IPS-15b (cell line): ENCODE data around the gene CCDC47.
A peak's percentile ranks its signal among the peaks of the same experiment; 100 is the strongest.

Experiments
- H3K27me3 ChIP-seq: one replicate; pipeline ENCODE4 v1.6.1; 2013; ENCODE audit warnings: low read length; ENCODE audit not compliant: control insufficient read depth, insufficient read depth
- H3K36me3 ChIP-seq: one replicate; pipeline ENCODE4 v1.6.1; 2013; ENCODE audit warnings: low read length; ENCODE audit not compliant: control insufficient read depth, insufficient read depth
- H3K4me1 ChIP-seq: one replicate; pipeline ENCODE4 v1.6.1; 2013; ENCODE audit warnings: mild to moderate bottlenecking, low read length; ENCODE audit not compliant: control insufficient read depth, insufficient read depth
- H3K4me3 ChIP-seq: one replicate; pipeline ENCODE4 v1.5.1; 2013; ENCODE audit warnings: low read depth, low read length
- H3K9ac ChIP-seq: one replicate; pipeline ENCODE4 v1.6.1; 2013; ENCODE audit warnings: low read depth, mild to moderate bottlenecking, low read length
- H3K9me3 ChIP-seq: one replicate; pipeline ENCODE4 v1.6.1; 2013; ENCODE audit warnings: mild to moderate bottlenecking, low read length; ENCODE audit not compliant: control insufficient read depth, insufficient read depth

CCDC47 gene

DNA sequence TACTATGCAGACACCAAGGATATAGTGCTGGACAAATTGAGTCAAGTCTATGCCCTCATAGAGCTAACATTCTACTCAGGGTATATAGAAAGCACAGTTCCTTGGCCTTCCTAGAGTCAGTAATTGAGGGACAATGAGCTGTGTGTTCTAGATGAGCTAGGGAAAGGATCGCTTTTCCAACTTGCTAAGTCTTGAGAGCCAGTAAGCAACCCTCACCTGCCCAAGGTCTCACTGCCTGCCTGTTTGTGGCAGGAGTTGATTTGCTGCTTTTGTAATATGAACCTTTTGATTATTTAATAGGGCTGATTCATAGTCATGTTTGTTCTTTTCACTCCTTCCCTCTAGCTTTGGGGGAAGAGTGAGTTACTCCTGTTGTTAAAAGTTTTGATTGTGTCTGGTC is 7.1 kb upstream of the CCDC47 start:
- no peaks in the 10 kb centered on the region for H3K4me1 ChIP-seq
- no peak overlapping the region for H3K9ac ChIP-seq
- H3K36me3 ChIP-seq: no peaks in the 10 kb centered on the region

DNA sequence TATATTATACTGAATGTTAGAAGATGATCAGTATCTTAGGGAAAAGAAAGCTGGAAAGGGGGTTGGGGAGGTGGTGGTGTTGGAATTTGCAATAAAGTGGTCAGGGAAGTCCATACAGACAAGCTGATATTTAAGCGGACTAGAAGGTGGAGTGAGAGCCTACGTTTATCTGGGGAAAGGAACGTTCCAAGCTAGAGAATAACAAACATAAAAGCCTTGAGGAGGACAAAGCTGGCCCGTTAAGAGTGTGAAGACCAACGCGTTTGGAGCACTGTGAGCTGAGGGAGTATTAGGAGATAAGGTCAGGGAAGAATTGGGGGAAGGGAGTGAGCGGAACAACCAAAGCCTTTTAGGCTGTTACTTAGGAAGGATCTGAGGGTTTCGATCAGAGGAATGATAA is 2.0 kb upstream of the CCDC47 start:
- Histone ChIP-seq H3K9ac (peak overlapping the region; percentile 19), H3K36me3 (no peaks in the 10 kb centered on the region), H3K4me1 (no peaks in the 10 kb centered on the region), H3K9me3 (no peaks in the 10 kb centered on the region), H3K27me3 (no peaks in the 10 kb centered on the region), H3K4me3 (peak overlapping the region; percentile 91)

More for the DNA sequence above, 7.1 kb upstream of the CCDC47 start:
- no peaks in the 10 kb centered on the region for H3K9me3 ChIP-seq
- no peak overlapping the region for H3K4me3 ChIP-seq
- no peaks in the 10 kb centered on the region for H3K27me3 ChIP-seq

DNA sequence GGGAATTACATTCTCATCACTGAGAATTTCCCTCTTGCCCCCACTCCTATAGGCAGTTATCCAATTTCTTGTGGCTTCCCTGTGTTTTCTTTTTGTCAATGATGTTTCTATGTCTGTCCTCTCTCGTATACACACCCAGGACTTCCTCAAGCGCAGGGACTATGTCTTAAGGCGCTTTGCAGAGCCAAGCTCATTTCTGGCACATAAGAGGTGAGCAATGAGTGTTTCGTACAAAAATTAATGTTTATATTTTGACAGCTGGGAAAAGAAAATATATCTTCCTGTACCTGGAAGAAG is 1.5 kb upstream of the CCDC47 start:
- no peaks in the 10 kb centered on the region for H3K9me3 ChIP-seq
- no peaks in the 10 kb centered on the region for H3K36me3 ChIP-seq
- H3K27me3 ChIP-seq: no peaks in the 10 kb centered on the region
- peak overlapping the region; percentile 89 for H3K9ac ChIP-seq
- peak overlapping the region; percentile 91 for H3K4me3 ChIP-seq
- no peaks in the 10 kb centered on the region for H3K4me1 ChIP-seq

DNA sequence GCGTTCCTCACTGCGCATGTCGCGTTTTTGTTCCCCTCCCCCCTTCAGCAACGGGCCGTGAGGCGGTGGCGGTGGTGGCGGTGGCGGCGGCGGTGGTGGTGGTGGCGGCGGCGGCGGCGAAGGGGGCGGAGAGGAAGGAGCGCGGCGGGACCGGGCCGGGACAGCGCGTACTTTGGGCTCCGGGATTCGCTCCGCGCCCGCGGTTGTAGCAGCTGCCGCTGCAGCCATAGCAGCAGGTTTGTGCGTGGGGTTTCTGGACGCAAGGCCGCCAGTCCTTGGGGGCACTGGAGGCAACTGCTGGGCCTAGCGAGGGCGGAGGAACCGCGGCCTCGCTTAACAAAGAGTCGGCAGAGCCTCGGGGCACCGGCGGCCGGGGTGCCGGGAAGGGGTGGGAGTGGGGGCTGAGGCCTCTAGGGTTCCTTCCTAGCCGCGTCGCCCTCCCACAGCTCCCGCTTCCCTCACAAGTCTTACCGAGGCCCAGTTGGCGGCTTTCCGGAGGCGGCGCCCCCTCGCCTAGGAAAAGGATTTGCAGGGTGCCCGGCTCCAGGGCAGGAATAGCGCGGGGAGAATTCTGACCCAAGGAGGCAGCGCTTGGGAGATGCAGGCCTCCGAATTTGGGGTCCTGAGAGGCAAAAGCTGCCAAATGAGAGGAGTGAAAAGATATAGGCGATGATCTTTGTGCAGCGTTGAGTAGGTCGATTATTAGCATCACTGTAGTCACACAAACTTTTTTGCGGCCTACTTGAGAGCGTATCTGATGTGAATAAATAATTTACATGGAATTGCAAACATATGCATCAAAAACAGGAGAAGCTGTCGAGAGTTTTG is 958 bp upstream of the CCDC47 start, which contains the start of gene DDX42:
DDX42 (plus strand) TSS at position 30 of the 828 bp plus-strand sequence. CDS start 12,880 bp downstream, outside the sequence.
- Histone ChIP-seq H3K9me3 (no peaks in the 10 kb centered on the region), H3K4me3 (peak within 1 kb of the TSS; percentile 94), H3K36me3 (no peaks in the 10 kb centered on the region), H3K9ac (peak within 1 kb of the TSS; percentile 95), H3K27me3 (no peaks in the 10 kb centered on the region), H3K4me1 (no peaks in the 10 kb centered on the region)

DNA sequence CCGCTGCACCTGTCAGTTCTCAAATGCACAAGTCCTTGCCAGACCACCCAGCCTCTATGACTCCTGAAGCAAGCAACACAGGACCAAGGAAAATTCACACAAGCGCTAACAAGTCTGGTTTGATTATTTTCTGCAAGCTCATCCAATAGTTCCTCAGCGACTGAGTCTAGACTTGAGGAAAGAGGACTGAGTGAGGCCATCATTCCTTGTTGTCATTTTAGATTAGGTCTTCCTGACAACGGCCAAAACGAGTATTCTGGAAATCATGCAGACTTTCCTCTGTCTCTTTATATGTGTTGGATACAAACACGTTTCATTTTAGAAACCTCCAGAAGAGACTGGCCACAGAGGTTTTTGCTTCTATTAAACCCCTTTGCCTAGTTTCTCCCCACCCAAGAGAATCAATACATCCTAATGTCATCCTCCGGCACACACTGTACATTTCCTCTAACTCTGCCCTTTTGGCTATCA is 561 bp downstream of the CCDC47 start:
- H3K9ac ChIP-seq: peak overlapping the region; percentile 82
- no peaks in the 10 kb centered on the region for H3K27me3 ChIP-seq
- no peaks in the 10 kb centered on the region for H3K9me3 ChIP-seq
- H3K36me3 ChIP-seq: no peaks in the 10 kb centered on the region
- no peaks in the 10 kb centered on the region for H3K4me1 ChIP-seq
- peak overlapping the region; percentile 94 for H3K4me3 ChIP-seq

DNA sequence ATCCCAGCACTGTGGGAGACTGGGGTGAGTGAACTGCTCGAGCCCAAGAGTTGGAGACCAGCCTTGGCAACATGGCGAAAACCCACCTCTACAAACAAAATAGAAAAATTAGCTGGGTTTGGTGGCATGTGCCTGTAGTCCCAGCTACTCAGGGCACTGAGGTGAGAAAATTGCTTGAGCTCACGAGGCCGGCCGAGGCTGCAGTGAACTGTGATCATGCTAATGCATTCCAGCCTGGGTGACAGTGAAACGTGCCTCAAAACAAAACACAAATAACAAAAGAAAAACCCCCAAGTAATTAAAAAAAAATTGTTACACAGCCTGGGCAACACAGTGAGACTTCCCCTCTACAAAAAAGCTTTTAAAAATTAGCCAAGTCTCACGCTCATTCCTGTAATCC is 5.0 kb downstream of the CCDC47 start:
- H3K27me3 ChIP-seq: no peaks in the 10 kb centered on the region
- no peaks in the 10 kb centered on the region for H3K4me1 ChIP-seq
- no peaks in the 10 kb centered on the region for H3K9me3 ChIP-seq
- H3K9ac ChIP-seq: no peak overlapping the region
- H3K36me3 ChIP-seq: no peaks in the 10 kb centered on the region
- no peak overlapping the region for H3K4me3 ChIP-seq

DNA sequence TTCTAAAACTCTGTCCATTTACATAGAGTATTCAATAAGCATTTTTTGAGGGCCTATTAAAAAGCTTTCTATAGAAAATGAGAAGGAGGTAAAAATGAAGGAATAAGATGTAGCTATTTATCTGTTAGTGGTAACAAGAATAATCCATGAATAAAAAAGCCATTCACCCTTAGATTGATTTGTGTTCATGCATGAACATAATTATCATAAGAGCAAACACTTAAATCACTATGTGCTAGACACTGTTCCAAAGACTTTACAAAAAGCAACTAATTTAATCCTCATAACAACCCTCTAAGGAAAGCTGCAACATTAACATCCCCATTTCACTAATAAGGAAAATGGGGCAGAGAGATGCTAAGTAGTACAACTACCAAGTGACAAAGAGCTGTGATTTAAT is 6.6 kb downstream of the CCDC47 start:
- Histone ChIP-seq H3K36me3 (peaks cover 6% of the 10 kb centered on the region), H3K4me1 (no peaks in the 10 kb centered on the region), H3K4me3 (no peak overlapping the region), H3K9me3 (no peaks in the 10 kb centered on the region), H3K27me3 (no peaks in the 10 kb centered on the region), H3K9ac (no peak overlapping the region)

- Histone ChIP-seq H3K4me1 (no peaks in the 10 kb centered on the region), H3K4me3 (no peak overlapping the region), H3K9me3 (no peaks in the 10 kb centered on the region), H3K9ac (no peak overlapping the region), H3K27me3 (no peaks in the 10 kb centered on the region), H3K36me3 (peaks cover 10% of the 10 kb centered on the region)
Observed at GRCh38 chr17:63764716-63765115, 8.7 kb downstream of the CCDC47 start.

- H3K27me3 ChIP-seq: no peaks in the 10 kb centered on the region
- H3K4me1 ChIP-seq: no peaks in the 10 kb centered on the region
- H3K36me3 ChIP-seq: peaks cover 21% of the 10 kb centered on the region
- no peak overlapping the region for H3K9ac ChIP-seq
- no peaks in the 10 kb centered on the region for H3K9me3 ChIP-seq
- no peak overlapping the region for H3K4me3 ChIP-seq
Observed at GRCh38 chr17:63762161-63763078, 11.0 kb downstream of the CCDC47 start.

GRCh38 chr17:63760771-63761539 is 12.4 kb downstream of the CCDC47 start:
- Histone ChIP-seq H3K9ac (no peak overlapping the region), H3K4me3 (no peak overlapping the region), H3K27me3 (no peaks in the 10 kb centered on the region), H3K9me3 (no peaks in the 10 kb centered on the region), H3K36me3 (peaks cover 31% of the 10 kb centered on the region), H3K4me1 (no peaks in the 10 kb centered on the region)

DNA sequence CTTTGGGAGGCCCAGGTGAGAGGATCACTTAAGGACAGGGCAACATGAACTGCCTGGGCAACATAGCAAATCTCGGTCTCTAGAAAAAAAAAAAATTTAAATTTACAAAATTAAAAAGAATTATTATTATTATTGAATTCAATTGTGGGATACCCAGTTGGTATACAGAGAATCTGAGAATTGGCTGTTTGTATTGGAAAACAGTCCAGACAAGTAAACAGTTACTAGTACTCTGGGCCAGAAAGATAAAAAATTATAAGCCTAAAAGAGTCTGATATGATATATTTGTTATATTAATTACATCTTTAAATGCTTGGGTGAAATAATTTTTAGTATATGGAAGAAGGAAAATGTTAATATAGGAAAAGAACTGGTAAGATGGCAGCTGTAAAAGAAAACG is 15.0 kb downstream of the CCDC47 start:
- Histone ChIP-seq H3K4me1 (no peaks in the 10 kb centered on the region), H3K27me3 (no peaks in the 10 kb centered on the region), H3K9ac (no peak overlapping the region), H3K9me3 (no peaks in the 10 kb centered on the region), H3K4me3 (no peak overlapping the region), H3K36me3 (peaks cover 33% of the 10 kb centered on the region)
